Lung (tissue), 12 donors: Measurements from ENCODE around the gene GYPA. TPM values are rescaled to one million over a fixed set of nuclear protein-coding genes. Genes with fewer than 3 reads are reported as not detected.

ENCODE experiments used
- ATAC-seq: fragments of 200-7000 bp; cut with Tn5 transposase; one replicate; pipeline ENCODE4 v1.9.1; 2020; ENCODE audit warnings: moderate number of reproducible peaks; ENCODE audit not compliant: insufficient read depth, low FRiP score
- DNase-seq, 3 donors: peaks; one replicate each; pipeline ENCODE4 v3.0.0-alpha.2; 2013 to 2017
- H3K27ac ChIP-seq, 2 donors: one replicate each; pipeline ENCODE4 v1.5.1; 2013; ENCODE audit warnings: mild to moderate bottlenecking in 2 of 2, moderate library complexity in 2 of 2, control low read depth in 1 of 2, inconsistent platforms in 1 of 2, low read depth in 1 of 2, low read length in 1 of 2
- H3K27me3 ChIP-seq, 3 donors: one replicate each; pipeline ENCODE4 v1.5.1; 2013; ENCODE audit warnings: low read length in 2 of 3; ENCODE audit not compliant: control insufficient read depth in 3 of 3, insufficient read depth in 3 of 3
- H3K36me3 ChIP-seq, 4 donors: one replicate each; pipeline ENCODE4 v1.5.1; 2013; ENCODE audit warnings: low read length in 4 of 4, mild to moderate bottlenecking in 1 of 4, moderate library complexity in 1 of 4; ENCODE audit not compliant: control insufficient read depth in 4 of 4, insufficient read depth in 4 of 4
- H3K4me1 ChIP-seq, 5 donors: one replicate each; pipeline ENCODE4 v1.5.1; 2013; ENCODE audit warnings: low read length in 5 of 5, mild to moderate bottlenecking in 2 of 5, moderate library complexity in 1 of 5; ENCODE audit not compliant: control insufficient read depth in 5 of 5, insufficient read depth in 5 of 5
- H3K4me3 ChIP-seq: one replicate; pipeline ENCODE4 v1.5.1; 2013; ENCODE audit warnings: mild to moderate bottlenecking, control low read depth, moderate library complexity
- H3K9ac ChIP-seq, 2 donors: one replicate each; pipeline ENCODE4 v1.5.1; 2013; ENCODE audit warnings: low read length in 2 of 2, control low read depth in 1 of 2; ENCODE audit not compliant: insufficient read depth in 1 of 2
- H3K9me3 ChIP-seq, 4 donors: one replicate each; pipeline ENCODE4 v1.5.1; 2013; ENCODE audit warnings: low read length in 3 of 4, mild to moderate bottlenecking in 1 of 4, moderate library complexity in 1 of 4; ENCODE audit not compliant: control insufficient read depth in 4 of 4, insufficient read depth in 3 of 4
- WGBS, 2 donors: extraction: QIAGEN DNeasy Blood & Tissue Kit; methylation state at CpG; one replicate each; pipeline ENCODE4 v1.1.7; 2013; 5-methylcytosine and 5-hydroxymethylcytosine counted together
- polyA plus RNA-seq, 2 donors: library from polyadenylated mRNA; stranded (reverse); fragments of 200-250 nt; gene quantifications; one replicate each; pipeline ENCODE4 v1.2.1, GENCODE V29; 2013
- total RNA-seq, 2 donors: library from RNA; depleted of rRNA in 1 of 2; stranded (reverse); fragments of >200 nt in 1 of 2; gene quantifications; one replicate each; pipeline ENCODE4 v1.2.1, GENCODE V29; 2014 to 2021
- TF ChIP-seq, protein P1 (sequence below): IDR thresholded peaks from 2 replicates; pipeline ENCODE4 v1.5.1; 2012; ENCODE audit warnings: mild to moderate bottlenecking; ENCODE audit errors: control extremely low read depth, extremely low read depth
- donor health status: control.
- donor health status: control.
- donor health status: Bipolar disorder and iron deficiency.
- donor health status: healthy.
- donor health status: DM: yes; HTN: yes; CAD: no.

GYPA gene
- total and polyA plus RNA-seq, 4 donors: 0.18 to 11.0 TPM; not detected in 2

DNA sequence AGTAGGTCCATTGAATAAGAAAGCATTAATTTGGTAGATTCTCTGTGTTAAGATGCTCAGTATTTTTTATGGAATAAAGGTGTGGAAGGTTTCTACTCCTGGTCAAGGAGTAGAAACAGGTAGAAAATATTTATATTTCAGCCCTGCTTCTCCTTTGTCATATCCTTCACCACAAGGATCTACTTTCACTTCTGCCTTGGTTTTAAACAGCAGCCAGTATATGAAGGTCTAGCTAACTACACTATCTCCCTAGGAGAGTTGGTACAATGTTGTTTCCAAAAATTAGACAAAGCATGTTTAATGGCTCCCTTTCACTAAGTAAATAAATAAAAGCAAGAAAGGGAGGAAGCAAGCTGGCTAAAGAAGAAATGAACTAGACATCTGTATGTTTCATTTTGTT is 44.6 kb upstream of the GYPA start:
- Histone ChIP-seq H3K4me1 (no peaks in the 10 kb centered on the region), H3K9ac (no peak overlapping the region), H3K9me3 (no peaks in the 10 kb centered on the region), H3K27me3 (no peaks in the 10 kb centered on the region), H3K4me3 (no peak overlapping the region), H3K27ac (no peak overlapping the region), H3K36me3 (no peaks in the 10 kb centered on the region)
- no peak for DNase-seq
- no peak for ATAC-seq
- TF ChIP-seq, protein P1, sequence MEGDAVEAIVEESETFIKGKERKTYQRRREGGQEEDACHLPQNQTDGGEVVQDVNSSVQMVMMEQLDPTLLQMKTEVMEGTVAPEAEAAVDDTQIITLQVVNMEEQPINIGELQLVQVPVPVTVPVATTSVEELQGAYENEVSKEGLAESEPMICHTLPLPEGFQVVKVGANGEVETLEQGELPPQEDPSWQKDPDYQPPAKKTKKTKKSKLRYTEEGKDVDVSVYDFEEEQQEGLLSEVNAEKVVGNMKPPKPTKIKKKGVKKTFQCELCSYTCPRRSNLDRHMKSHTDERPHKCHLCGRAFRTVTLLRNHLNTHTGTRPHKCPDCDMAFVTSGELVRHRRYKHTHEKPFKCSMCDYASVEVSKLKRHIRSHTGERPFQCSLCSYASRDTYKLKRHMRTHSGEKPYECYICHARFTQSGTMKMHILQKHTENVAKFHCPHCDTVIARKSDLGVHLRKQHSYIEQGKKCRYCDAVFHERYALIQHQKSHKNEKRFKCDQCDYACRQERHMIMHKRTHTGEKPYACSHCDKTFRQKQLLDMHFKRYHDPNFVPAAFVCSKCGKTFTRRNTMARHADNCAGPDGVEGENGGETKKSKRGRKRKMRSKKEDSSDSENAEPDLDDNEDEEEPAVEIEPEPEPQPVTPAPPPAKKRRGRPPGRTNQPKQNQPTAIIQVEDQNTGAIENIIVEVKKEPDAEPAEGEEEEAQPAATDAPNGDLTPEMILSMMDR: no peak

DNA sequence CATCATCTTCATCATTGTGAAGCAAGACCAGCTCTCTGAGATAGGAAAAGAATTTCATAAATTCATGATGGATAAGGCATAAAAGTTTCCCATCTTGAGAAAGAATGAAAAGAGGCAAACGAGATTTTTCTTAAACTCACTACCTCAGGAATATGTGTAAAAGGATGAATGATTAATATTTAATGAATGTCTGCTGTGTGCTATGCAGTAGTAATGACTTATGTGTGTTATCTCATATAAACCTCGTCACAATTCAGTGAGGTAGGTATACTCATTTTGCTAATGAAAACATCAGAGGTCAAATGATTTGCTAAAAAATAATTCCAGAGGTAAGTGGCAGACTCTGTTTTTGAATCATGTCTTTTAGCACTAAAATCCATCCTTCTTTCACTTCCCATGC is 42.6 kb upstream of the GYPA start:
- no peaks in the 10 kb centered on the region for H3K36me3 ChIP-seq
- H3K9me3 ChIP-seq: no peaks in the 10 kb centered on the region
- H3K27ac ChIP-seq: no peak overlapping the region
- ATAC-seq: no peak
- WGBS, 2 donors: 75 to 82% methylated on average over 2 of the region's 2 CpGs
- H3K4me3 ChIP-seq: no peak overlapping the region
- TF ChIP-seq, protein P1: no peak
- no peak overlapping the region for H3K9ac ChIP-seq
- H3K27me3 ChIP-seq: no peaks in the 10 kb centered on the region
- DNase-seq: no peak
- peaks cover 0 to 7% (median 0%) of the 10 kb centered on the region in 5 donors for H3K4me1 ChIP-seq

DNA sequence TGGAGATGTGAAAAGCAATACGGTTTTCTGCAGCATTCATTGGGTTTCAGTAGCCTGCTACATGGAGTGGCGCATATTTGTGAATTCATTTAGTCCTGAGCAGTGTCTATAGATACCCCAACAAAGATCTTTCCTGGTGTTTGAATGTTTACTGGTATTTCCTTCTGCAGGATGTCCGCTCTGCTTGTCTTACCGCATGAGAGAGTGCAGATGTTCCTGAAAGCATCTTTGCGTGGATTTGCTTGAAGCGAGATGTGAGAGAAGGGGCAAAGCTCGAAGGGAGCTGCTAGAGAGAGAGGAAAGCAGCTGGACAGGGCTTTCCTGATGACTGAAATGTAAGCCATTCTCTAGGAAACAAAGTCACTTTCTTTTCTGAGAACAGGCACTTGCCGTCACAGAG is 40.9 kb upstream of the GYPA start:
- DNase-seq: no peak
- ATAC-seq: no peak

More for the DNA sequence above, 40.9 kb upstream of the GYPA start:
- H3K4me1 ChIP-seq: peaks cover 0 to 7% (median 0%) of the 10 kb centered on the region in 5 donors
- no peak overlapping the region for H3K9ac ChIP-seq
- TF ChIP-seq, protein P1: no peak
- 68 to 79% methylated on average over 8 of the region's 8 CpGs for WGBS, 2 donors
- no peaks in the 10 kb centered on the region for H3K9me3 ChIP-seq
- H3K27me3 ChIP-seq: no peaks in the 10 kb centered on the region
- H3K4me3 ChIP-seq: no peak overlapping the region
- no peaks in the 10 kb centered on the region for H3K36me3 ChIP-seq
- no peak overlapping the region for H3K27ac ChIP-seq
